Measurements from ENCODE around the gene ACER3.
"Not testable (repeated sequence)": the region's sequence is repeated elsewhere in the genome, so short reads cannot be mapped to it uniquely, and the experiment has no call there.

Gene ACER3

GRCh38 chr11:77036398-77036797 lies 175.7 kb downstream of the ACER3 start:
- no peak overlapping the region for H3K4me3 ChIP-seq (ENCODE audit: low read depth, low read length)

- no peak overlapping the region for H3K4me3 ChIP-seq (ENCODE audit: low read depth, low read length)
Observed at GRCh38 chr11:77037057-77037456, 176.3 kb downstream of the ACER3 start.

- H3K4me3 ChIP-seq (ENCODE audit: low read depth, low read length), result no peak overlapping the region
Observed at GRCh38 chr11:77038029-77038824, 177.5 kb downstream of the ACER3 start.

DNA sequence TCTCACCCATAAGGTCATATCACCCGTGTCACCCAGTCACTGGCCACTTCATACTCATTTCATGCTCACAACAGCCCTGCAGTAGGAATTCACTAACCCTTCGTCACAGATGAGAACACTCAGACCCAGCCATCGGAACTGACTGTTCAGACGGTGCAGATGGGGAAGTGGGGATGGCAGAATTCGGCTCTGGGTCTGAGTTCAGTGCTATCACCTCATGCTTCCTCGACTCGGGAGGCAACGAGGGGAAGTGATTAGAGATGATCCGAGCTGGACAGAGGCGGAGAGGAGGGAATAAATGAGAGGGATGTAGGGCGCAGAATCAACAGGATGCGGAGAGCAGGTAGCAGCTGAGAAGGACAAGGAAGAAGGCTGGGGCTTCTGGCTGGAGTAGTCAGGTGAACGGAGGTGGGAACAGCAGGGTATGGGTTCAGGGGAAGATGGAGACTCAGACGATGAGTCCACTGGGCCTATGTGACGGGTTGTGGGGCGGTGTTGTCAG lies 178.2 kb downstream of the ACER3 start:
- no peak overlapping the region for H3K4me3 ChIP-seq (ENCODE audit: low read depth, low read length)

GRCh38 chr11:77039491-77040400 lies 179.0 kb downstream of the ACER3 start:
- H3K4me3 ChIP-seq (ENCODE audit: low read depth, low read length), result peak overlapping the region; percentile 8

DNA sequence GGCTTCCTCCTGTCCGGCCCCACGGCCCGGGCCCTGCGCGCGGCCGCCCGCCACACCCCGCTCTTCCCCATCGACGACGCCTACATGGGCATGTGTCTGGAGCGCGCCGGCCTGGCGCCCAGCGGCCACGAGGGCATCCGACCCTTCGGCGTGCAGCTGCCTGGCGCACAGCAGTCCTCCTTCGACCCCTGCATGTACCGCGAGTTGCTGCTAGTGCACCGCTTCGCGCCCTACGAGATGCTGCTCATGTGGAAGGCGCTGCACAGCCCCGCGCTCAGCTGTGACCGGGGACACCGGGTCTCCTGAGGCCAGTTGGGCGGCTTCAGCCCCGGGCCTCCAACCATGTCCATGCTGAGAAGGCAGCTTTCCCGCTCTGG lies 179.7 kb downstream of the ACER3 start:
- H3K4me3 ChIP-seq (ENCODE audit: low read depth, low read length), result no peak overlapping the region

DNA sequence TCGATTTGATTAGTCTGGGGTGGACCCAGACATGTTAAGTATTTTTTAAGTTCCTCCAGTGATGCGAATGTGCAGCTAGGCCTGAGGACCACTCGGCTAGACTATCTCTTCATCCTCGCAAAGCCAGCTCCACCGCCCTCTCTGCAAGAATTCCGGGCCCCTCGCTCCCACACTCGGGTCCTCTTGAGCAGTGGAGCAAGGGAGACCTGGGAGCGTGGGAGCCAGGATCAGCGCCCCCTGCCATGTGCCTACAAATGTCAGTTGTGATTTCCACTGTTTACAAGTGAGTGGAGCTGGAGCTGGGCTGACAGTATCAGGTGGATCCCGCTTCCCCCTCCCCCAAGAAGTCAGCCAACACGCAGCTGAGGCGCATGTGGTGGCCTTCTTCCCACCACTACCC lies 180.2 kb downstream of the ACER3 start:
- no peak overlapping the region for H3K4me3 ChIP-seq (ENCODE audit: low read depth, low read length)

DNA sequence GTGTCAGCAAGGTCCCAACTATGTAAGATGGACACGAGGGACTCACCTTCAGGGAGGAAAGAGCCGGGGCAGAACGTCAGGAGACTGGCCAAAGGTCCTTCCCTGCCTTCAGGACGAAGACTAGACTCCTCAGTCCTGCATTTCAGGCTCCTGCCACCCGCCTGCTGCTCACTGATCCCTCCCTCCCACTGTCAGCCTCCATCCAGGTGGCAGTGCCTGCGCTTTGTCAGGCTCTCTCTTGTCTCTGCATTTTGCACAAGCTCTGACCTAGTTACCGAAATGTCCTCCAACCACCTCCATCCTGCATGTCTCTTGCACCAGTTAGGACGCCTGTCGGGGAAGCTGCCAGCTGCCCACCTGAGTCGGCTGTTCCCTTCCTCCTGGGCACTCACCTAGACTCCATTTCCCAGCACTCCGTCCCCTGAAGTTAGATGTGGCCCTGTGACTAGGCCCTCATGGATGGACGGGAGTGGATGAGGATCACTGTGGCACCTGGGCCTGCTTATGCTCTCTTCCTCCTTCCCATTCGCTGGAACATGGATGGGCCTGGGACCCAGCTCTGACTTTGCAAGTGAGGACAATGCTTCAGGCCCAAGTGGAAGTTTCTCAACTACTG lies 181.5 kb downstream of the ACER3 start:
- no peak overlapping the region for H3K4me3 ChIP-seq (ENCODE audit: low read depth, low read length)

DNA sequence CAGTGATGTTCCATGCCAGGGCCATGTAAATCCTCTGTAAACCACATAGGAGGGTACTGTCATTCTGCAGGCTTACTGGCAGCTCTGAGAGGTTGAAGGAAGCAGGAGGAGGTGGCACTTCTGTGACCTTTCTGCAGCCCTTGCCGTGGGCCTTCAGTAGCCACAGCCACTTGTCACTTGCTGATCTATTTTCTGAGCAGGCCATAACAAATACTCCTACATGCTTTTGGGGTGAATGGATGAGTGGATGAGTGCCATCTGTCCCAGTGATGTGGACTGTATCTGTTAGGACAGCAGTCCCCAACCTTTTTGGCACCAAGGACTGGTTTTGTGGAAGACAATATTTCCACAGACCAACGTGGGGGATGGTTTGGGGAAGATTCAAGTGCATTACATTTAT lies 183.6 kb downstream of the ACER3 start:
- no peak overlapping the region for H3K4me3 ChIP-seq (ENCODE audit: low read depth, low read length)

GRCh38 chr11:77044886-77045285 lies 184.2 kb downstream of the ACER3 start:
- no peak overlapping the region for H3K4me3 ChIP-seq (ENCODE audit: low read depth, low read length)

GRCh38 chr11:77046060-77046501 lies 185.4 kb downstream of the ACER3 start:
- H3K4me3 ChIP-seq (ENCODE audit: low read depth, low read length), result peak overlapping the region; percentile 8

DNA sequence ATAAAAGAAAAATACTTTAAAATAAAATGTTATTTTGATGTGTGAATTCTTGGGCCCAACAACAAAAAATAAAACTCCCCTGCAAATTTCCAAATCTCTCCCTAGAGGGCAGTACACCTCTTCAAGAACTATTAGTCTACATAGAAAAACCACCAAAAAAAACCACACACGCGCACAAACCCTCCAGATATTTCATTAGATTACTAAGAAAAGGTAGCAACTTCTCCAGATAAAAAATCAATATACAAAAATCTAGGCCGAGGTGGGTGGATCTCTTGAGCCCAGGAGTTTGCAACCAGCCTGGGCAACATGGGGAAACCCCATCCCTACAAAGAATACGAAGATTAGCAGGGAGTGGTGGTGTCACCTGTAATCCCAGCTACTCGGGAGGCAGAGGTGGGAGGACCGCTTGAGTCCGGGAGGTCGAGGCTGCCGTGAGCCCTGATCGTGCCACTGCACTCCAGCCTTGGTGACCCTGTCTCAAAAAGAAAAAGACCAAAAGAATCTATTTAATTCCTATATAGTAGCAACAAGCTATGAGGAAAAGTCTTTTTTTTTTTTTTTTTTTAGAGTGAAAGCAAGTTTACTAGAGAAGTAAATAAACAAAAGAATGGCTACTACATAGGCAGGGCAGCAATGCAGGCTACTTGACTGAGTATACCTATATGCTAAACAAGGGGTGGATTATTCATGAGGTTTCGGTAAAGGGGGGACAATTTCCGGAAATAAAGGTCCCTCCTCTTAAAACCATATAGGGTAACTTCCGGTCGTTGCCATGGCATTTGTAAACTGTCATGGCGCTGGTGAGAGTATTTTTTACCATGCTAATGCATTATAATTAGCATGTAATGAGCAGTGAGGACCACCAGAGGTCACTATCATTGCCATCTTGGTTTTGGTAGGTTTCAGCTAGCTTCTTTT lies 186.5 kb downstream of the ACER3 start:
- peak overlapping the region; percentile 8 for H3K4me3 ChIP-seq (ENCODE audit: low read depth, low read length)

DNA sequence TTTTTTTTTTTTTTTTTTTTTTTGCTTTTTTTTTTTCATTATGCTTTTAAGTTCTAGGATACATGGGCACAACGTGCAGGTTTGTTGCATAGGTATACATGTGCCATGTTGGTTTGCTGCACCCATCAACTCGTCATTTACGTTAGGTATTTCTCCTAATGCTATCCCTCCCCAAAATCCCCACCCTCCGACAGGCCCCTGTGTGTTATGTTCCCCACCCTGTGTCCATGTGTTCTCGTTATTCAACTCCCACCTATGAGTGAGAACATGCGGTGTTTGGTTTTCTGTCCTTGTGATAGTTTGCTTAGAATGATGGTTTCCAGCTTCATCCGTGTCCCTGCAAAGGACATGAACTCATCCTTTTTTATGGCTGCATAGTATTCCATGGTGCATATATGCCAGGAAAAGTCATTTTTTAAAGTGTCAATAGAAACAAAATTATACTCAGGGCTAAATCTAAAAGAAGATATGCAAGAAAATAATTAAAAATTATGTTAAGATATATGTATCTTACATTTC lies 187.3 kb downstream of the ACER3 start:
- not testable (repeated sequence) for H3K4me3 ChIP-seq (ENCODE audit: low read depth, low read length)

GRCh38 chr11:77049026-77049425 lies 188.3 kb downstream of the ACER3 start:
- no peak overlapping the region for H3K4me3 ChIP-seq (ENCODE audit: low read depth, low read length)

DNA sequence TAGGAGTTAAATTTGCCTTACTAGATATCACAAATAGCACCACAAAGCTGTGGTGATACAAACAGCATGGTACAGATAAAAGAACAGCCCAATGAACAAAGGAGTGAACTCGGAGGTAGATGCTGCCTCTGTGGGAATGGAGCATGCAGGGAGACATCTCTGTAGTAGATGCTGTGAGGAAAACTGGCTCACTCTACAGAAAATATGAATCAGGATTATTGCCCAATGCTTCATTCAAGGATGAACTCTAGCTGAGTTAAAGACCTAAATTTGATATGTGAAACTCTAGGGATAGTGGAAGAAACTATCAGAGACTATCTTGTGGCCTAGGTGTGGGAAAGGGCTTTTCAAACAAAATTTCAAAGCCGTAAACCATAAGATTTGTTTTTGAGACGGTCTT lies 190.8 kb downstream of the ACER3 start:
- H3K4me3 ChIP-seq (ENCODE audit: low read depth, low read length), result no peak overlapping the region

- H3K4me3 ChIP-seq (ENCODE audit: low read depth, low read length), result no peak overlapping the region
Observed at GRCh38 chr11:77052518-77052917, 191.8 kb downstream of the ACER3 start.

GRCh38 chr11:77053217-77054015 lies 192.7 kb downstream of the ACER3 start:
- H3K4me3 ChIP-seq (ENCODE audit: low read depth, low read length), result no peak overlapping the region

- H3K4me3 ChIP-seq (ENCODE audit: low read depth, low read length), result no peak overlapping the region
Observed at GRCh38 chr11:77054084-77054483, 193.4 kb downstream of the ACER3 start.

GRCh38 chr11:77055101-77055561 lies 194.4 kb downstream of the ACER3 start:
- H3K4me3 ChIP-seq (ENCODE audit: low read depth, low read length), result no peak overlapping the region

Data from iPS-11a (cell line).